DOHH2 (cell line): Measurements from ENCODE around the gene PCBP3.

Experiments used
- H3F3A ChIP-seq: fragments of 200-600 bp; sonication (generic), shearing (Covaris generic); 2 replicates; pipeline ENCODE4 v1.6.0; 2016; ENCODE audit warnings: antibody characterized with exemption, mild to moderate bottlenecking; ENCODE audit not compliant: control insufficient read depth, insufficient read depth
- H3K27ac ChIP-seq: fragments of 200-600 bp; sonication (generic); 2 replicates; pipeline ENCODE4 v1.5.1; 2014; ENCODE audit warnings: low read depth, mild to moderate bottlenecking, low read length, moderate library complexity
- H3K27me3 ChIP-seq: fragments of 200-600 bp; sonication (generic); 2 replicates; pipeline ENCODE4 v1.6.1; 2014; ENCODE audit warnings: mild to moderate bottlenecking, low read length, mixed read lengths; ENCODE audit not compliant: control insufficient read depth
- H3K36me3 ChIP-seq: fragments of 200-600 bp; sonication (generic); 2 replicates; pipeline ENCODE4 v1.6.1; 2014; ENCODE audit warnings: mild to moderate bottlenecking, low read length, moderate library complexity, mixed read lengths; ENCODE audit not compliant: control insufficient read depth
- H3K4me1 ChIP-seq: fragments of 200-600 bp; sonication (generic); 2 replicates; pipeline ENCODE4 v1.6.1; 2014; ENCODE audit warnings: mild to moderate bottlenecking, low read length, mixed read lengths; ENCODE audit not compliant: control insufficient read depth
- H3K4me2 ChIP-seq: fragments of 200-600 bp; sonication (generic); 2 replicates; pipeline ENCODE4 v1.6.0; 2014; ENCODE audit warnings: mild to moderate bottlenecking, low read length, moderate library complexity
- H3K4me3 ChIP-seq: fragments of 200-600 bp; sonication (generic); 2 replicates; pipeline ENCODE4 v1.5.1; 2014; ENCODE audit warnings: mild to moderate bottlenecking, low read length, mixed read lengths
- H3K79me2 ChIP-seq: fragments of 200-600 bp; sonication (generic); 2 replicates; pipeline ENCODE4 v1.6.1; 2014; ENCODE audit warnings: mild to moderate bottlenecking, low read length, mixed read lengths; ENCODE audit not compliant: control insufficient read depth
- H3K9me2 ChIP-seq: fragments of 200-600 bp; sonication (generic); replicated peaks from 2 replicates; pipeline ENCODE4 v1.6.1; 2014; ENCODE audit warnings: mild to moderate bottlenecking, low read length, mixed read lengths; ENCODE audit not compliant: control insufficient read depth
- H3K9me3 ChIP-seq: fragments of 200-600 bp; sonication (generic); 2 replicates; pipeline ENCODE4 v1.6.1; 2014; ENCODE audit warnings: antibody characterized with exemption, low read length, mixed read lengths; ENCODE audit not compliant: control insufficient read depth, insufficient read depth
- H4K20me1 ChIP-seq: fragments of 200-600 bp; sonication (generic); 2 replicates; pipeline ENCODE4 v1.6.0; 2014; ENCODE audit warnings: low read depth, mild to moderate bottlenecking, antibody characterized with exemption, low read length, moderate library complexity; ENCODE audit not compliant: control insufficient read depth, insufficient read depth
- EZH2phosphoT487 ChIP-seq: fragments of 200-600 bp; sonication (generic); IDR thresholded peaks from 2 replicates; pipeline ENCODE4 v1.6.1; 2017; ENCODE audit warnings: borderline replicate concordance, mild to moderate bottlenecking, antibody characterized with exemption, low read length, moderate library complexity, mixed read lengths
- TF ChIP-seq, protein P1 (sequence below): fragments of 200-600 bp; sonication (generic); IDR thresholded peaks from one replicate; pipeline ENCODE4 v1.5.1; 2014; ENCODE audit warnings: antibody characterized with exemption, mild to moderate bottlenecking, low read depth, low read length; ENCODE audit not compliant: poor library complexity, severe bottlenecking

Gene PCBP3

DNA sequence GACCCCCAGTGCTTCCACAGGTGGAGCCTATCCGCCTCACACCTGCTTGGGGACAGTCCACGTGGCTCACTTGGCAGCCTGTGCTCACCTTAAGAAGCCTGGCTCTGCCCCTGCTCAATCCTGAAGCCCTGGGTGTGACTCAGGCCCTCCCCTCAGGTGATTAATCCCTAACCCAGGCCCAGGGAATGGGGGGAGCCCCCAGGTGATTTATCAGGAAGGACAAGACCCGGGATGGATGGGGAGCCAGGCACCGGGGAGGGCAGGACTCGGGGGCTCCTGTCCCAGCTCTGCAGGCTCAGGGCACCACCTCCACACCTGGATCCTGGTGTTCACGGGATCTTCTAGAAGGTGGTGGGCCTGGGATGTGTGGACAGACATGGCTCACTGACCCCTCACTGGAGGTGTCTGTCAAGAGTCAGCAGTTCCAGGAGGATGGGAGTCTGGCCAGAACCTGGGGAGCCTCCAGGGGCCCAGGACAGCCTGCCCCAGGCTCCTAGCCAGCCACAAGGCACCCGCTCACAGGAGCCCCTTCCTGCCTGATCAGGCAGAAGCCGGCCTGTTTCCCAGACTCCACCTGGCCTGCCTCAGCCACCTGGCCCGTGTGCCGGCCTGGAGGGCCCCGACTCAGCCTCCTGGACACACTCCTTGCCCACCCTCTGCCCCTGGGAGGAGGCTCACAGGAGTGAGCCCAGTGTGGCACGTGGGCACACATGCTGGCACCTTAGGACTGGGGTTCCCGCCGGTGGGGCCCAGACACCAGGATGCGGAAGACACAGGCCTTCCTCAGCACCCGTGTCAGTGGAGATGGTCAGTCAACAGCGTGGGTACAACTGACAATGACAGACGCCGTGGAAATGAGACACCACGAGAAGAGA lies 299.5 kb downstream of the PCBP3 start:
- Histone ChIP-seq H3K4me2 (no peak overlapping the region), H3K4me1 (no peaks in the 10 kb centered on the region), H3K79me2 (no peaks in the 10 kb centered on the region), H3F3A (no peaks in the 10 kb centered on the region), H3K9me2 (no peaks in the 10 kb centered on the region), H3K27ac (no peak overlapping the region), H3K36me3 (no peaks in the 10 kb centered on the region), H3K27me3 (no peaks in the 10 kb centered on the region), H3K4me3 (no peak overlapping the region), H3K9me3 (no peaks in the 10 kb centered on the region), H4K20me1 (no peaks in the 10 kb centered on the region)
- TF ChIP-seq, protein P1, sequence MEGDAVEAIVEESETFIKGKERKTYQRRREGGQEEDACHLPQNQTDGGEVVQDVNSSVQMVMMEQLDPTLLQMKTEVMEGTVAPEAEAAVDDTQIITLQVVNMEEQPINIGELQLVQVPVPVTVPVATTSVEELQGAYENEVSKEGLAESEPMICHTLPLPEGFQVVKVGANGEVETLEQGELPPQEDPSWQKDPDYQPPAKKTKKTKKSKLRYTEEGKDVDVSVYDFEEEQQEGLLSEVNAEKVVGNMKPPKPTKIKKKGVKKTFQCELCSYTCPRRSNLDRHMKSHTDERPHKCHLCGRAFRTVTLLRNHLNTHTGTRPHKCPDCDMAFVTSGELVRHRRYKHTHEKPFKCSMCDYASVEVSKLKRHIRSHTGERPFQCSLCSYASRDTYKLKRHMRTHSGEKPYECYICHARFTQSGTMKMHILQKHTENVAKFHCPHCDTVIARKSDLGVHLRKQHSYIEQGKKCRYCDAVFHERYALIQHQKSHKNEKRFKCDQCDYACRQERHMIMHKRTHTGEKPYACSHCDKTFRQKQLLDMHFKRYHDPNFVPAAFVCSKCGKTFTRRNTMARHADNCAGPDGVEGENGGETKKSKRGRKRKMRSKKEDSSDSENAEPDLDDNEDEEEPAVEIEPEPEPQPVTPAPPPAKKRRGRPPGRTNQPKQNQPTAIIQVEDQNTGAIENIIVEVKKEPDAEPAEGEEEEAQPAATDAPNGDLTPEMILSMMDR = no peak
- TF ChIP-seq EZH2phosphoT487 = no peak

DNA sequence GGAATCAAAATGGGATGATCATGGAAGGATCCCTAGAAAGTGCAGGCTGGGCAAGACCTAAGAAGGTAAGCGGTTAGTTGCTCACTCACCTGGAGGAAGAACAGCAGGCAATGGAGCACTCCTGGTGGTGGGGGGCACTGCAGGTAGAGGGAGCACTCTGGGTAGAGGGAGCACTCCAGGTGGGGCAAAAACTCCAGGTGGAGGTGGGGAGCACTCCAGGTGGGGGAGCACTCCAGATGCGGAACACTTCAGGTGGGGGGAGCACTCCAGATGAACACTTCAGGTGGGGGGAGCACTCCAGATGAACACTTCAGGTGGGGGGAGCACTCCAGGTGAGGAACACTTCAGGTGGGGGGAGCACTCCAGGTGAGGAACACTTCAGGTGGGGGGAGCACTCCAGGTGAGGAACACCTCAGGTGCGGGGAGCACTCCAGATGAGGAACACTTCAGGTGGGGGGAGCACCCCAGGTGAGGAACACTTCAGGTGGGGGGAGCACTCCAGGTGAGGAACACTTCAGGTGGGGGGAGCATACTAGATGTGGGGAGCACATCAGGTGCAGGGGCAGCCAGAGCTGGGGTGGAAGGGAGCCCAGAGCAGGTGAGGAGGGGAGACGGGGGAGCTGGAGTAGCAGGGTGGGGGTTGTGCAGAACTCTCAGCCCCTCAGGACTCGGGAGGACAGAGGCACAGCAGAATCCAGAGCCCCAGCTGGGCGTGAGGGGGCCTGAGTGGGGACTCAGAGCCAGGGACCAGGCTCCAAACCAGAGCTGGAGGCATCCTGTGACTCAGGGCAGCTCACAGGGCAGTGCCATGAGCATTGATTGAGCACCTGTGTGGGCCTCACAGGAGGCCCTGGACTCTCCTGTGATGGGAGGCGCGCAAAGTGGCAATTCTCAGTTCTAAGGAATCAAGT lies 300.4 kb downstream of the PCBP3 start:
- no peaks in the 10 kb centered on the region for H3K9me3 ChIP-seq
- no peaks in the 10 kb centered on the region for H3K27me3 ChIP-seq
- no peak overlapping the region for H3K27ac ChIP-seq
- H3K79me2 ChIP-seq = no peaks in the 10 kb centered on the region
- no peaks in the 10 kb centered on the region for H3K4me1 ChIP-seq
- H3K4me3 ChIP-seq = no peak overlapping the region
- no peaks in the 10 kb centered on the region for H4K20me1 ChIP-seq
- H3K36me3 ChIP-seq = no peaks in the 10 kb centered on the region
- no peaks in the 10 kb centered on the region for H3K9me2 ChIP-seq
- TF ChIP-seq, protein P1 = no peak
- TF ChIP-seq EZH2phosphoT487 = no peak
- no peaks in the 10 kb centered on the region for H3F3A ChIP-seq
- no peak overlapping the region for H3K4me2 ChIP-seq

DNA sequence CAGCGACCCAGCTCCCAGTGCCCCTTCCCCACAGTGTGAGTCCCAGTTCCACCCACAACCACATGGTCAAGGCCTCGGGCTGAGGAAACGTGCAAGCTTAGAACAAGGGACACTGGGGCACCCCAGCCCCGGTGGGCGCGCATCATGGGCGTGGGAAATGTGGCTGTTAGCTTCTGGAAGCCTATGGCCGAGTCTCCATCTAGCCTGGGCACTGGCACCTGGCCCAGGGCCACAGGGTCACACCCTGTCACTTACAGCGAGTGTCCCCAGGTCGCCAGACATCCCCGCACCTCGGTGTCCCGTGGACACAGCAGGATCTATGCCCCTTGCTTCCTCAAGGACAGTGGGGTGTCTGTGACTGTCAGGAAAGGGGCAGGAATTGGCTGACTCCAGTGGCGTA lies 301.1 kb downstream of the PCBP3 start:
- no peak for TF ChIP-seq EZH2phosphoT487
- TF ChIP-seq, protein P1 = no peak
- H3F3A ChIP-seq = no peaks in the 10 kb centered on the region
- no peaks in the 10 kb centered on the region for H3K36me3 ChIP-seq
- no peak overlapping the region for H3K4me3 ChIP-seq
- H3K9me3 ChIP-seq = no peaks in the 10 kb centered on the region
- H3K27me3 ChIP-seq = no peaks in the 10 kb centered on the region
- no peaks in the 10 kb centered on the region for H3K9me2 ChIP-seq
- H3K79me2 ChIP-seq = no peaks in the 10 kb centered on the region
- no peaks in the 10 kb centered on the region for H4K20me1 ChIP-seq
- H3K27ac ChIP-seq = no peak overlapping the region
- H3K4me2 ChIP-seq = no peak overlapping the region
- H3K4me1 ChIP-seq = no peaks in the 10 kb centered on the region
